HEK293 (cell line): ENCODE measurements around the gene PRKG1.
A peak's percentile ranks its signal among the peaks of the same experiment; 100 is the strongest.

Experiments used
- CTCF ChIA-PET: fragments of 350-600 bp; formaldehyde crosslinking; extraction: SDS; loops from one replicate; lab custom pipeline; 2021; ENCODE audit warnings: antibody characterized with exemption; lab: Yijun Ruan, JAX
- POLR2A ChIA-PET: fragments of 300-600 bp; formaldehyde crosslinking; extraction: SDS; loops from one replicate; lab custom pipeline; 2020; ENCODE audit warnings: antibody characterized with exemption, inconsistent platforms; lab: Yijun Ruan, JAX
- H3K27ac ChIP-seq: fragments of 200-500 bp; sonication (Bioruptor generic); 2 replicates; pipeline ENCODE4 v1.5.1; 2014; ENCODE audit warnings: low read depth, low read length, control low read depth, inconsistent platforms; ENCODE audit errors: extremely low read depth
- H3K36me3 ChIP-seq, 2 experiments: fragments of 200-500 bp in 1 of 2; sonication (Bioruptor generic) in 1 of 2; 1 replicate in 1 of 2; 2 replicates in 1 of 2; pipeline ENCODE4 v1.5.1; 2014 to 2017; ENCODE audit warnings: inconsistent platforms in 2 of 2, low read length in 2 of 2; ENCODE audit not compliant: control insufficient read depth in 2 of 2, insufficient read depth in 1 of 2
- H3K4me1 ChIP-seq: fragments of 200-500 bp; sonication (Bioruptor generic); 2 replicates; pipeline ENCODE4 v1.5.1; 2014; ENCODE audit warnings: mild to moderate bottlenecking, low read length, inconsistent platforms; ENCODE audit not compliant: control insufficient read depth, insufficient read depth
- H3K4me3 ChIP-seq: 2 replicates; pipeline ENCODE4 v1.5.1; 2011; ENCODE audit warnings: low read depth, mild to moderate bottlenecking, control low read depth, low read length, moderate library complexity
- H3K9me3 ChIP-seq: fragments of 200-500 bp; sonication (Bioruptor generic); 2 replicates; pipeline ENCODE4 v1.5.1; 2014; ENCODE audit warnings: low read depth, low read length, inconsistent platforms; ENCODE audit not compliant: control insufficient read depth, insufficient read depth
- HOXD13 ChIP-seq: sonication (generic); formaldehyde crosslinking; IDR thresholded peaks from 2 replicates; pipeline ENCODE4 v1.8.0; 2022; ENCODE audit warnings: missing genetic modification reagents, borderline replicate concordance
- KLF10 ChIP-seq: fragments of 450-650 bp; IDR thresholded peaks from 2 replicates; pipeline ENCODE4 v1.5.1; 2018; ENCODE audit warnings: missing biosample characterization, mild to moderate bottlenecking, missing genetic modification characterization
- OSR2 ChIP-seq: fragments of 450-650 bp; formaldehyde crosslinking; IDR thresholded peaks from 2 replicates; pipeline ENCODE4 v1.5.1; 2016; ENCODE audit warnings: missing biosample characterization, missing genetic modification characterization
- ZBTB17 ChIP-seq: fragments of 450-650 bp; formaldehyde crosslinking; IDR thresholded peaks from 2 replicates; pipeline ENCODE4 v1.5.1; 2016; ENCODE audit warnings: missing biosample characterization, missing genetic modification characterization
- ZBTB44 ChIP-seq: fragments of 450-650 bp; IDR thresholded peaks from 2 replicates; pipeline ENCODE4 v1.5.1; 2018; ENCODE audit warnings: missing biosample characterization, mild to moderate bottlenecking, missing genetic modification characterization
- ZFP3 ChIP-seq: fragments of 450-650 bp; formaldehyde crosslinking; IDR thresholded peaks from 2 replicates; pipeline ENCODE4 v1.5.1; 2016; ENCODE audit warnings: low read depth, missing biosample characterization, missing genetic modification characterization
- ZNF157 ChIP-seq: fragments of 450-650 bp; formaldehyde crosslinking; IDR thresholded peaks from 2 replicates; pipeline ENCODE4 v1.5.1; 2016; ENCODE audit warnings: missing biosample characterization, missing genetic modification characterization
- ZNF175 ChIP-seq: fragments of 450-650 bp; formaldehyde crosslinking; IDR thresholded peaks from 2 replicates; pipeline ENCODE4 v1.5.1; 2016; ENCODE audit warnings: missing biosample characterization, missing genetic modification characterization
- ZNF184 ChIP-seq: fragments of 450-650 bp; IDR thresholded peaks from 2 replicates; pipeline ENCODE4 v1.5.1; 2018; ENCODE audit warnings: missing biosample characterization, mild to moderate bottlenecking, missing genetic modification characterization
- ZNF202 ChIP-seq: fragments of 450-650 bp; formaldehyde crosslinking; IDR thresholded peaks from 2 replicates; pipeline ENCODE4 v1.5.1; 2016; ENCODE audit warnings: missing biosample characterization, missing genetic modification characterization, borderline replicate concordance
- ZNF24 ChIP-seq: fragments of 450-650 bp; formaldehyde crosslinking; IDR thresholded peaks from 2 replicates; pipeline ENCODE4 v1.5.1; 2016; ENCODE audit warnings: missing biosample characterization, missing genetic modification characterization
- ZNF350 ChIP-seq: fragments of 450-650 bp; formaldehyde crosslinking; IDR thresholded peaks from 2 replicates; pipeline ENCODE4 v1.5.0; 2017; ENCODE audit warnings: missing biosample characterization, mild to moderate bottlenecking, missing genetic modification characterization
- ZNF37A ChIP-seq: fragments of 450-650 bp; IDR thresholded peaks from 2 replicates; pipeline ENCODE4 v1.5.1; 2018; ENCODE audit warnings: missing biosample characterization, missing genetic modification characterization
- ZNF404 ChIP-seq: fragments of 450-650 bp; formaldehyde crosslinking; IDR thresholded peaks from 2 replicates; pipeline ENCODE4 v1.5.1; 2017; ENCODE audit warnings: missing biosample characterization, missing genetic modification characterization
- ZNF423 ChIP-seq: fragments of 450-650 bp; formaldehyde crosslinking; IDR thresholded peaks from 2 replicates; pipeline ENCODE4 v1.5.1; 2016; ENCODE audit warnings: missing biosample characterization, missing genetic modification characterization
- ZNF529 ChIP-seq: fragments of 450-650 bp; formaldehyde crosslinking; IDR thresholded peaks from 2 replicates; pipeline ENCODE4 v1.5.1; 2017; ENCODE audit warnings: missing genetic modification characterization, missing biosample characterization; ENCODE audit not compliant: insufficient replicate concordance
- ZNF549 ChIP-seq: fragments of 450-650 bp; IDR thresholded peaks from 2 replicates; pipeline ENCODE4 v1.5.1; 2018; ENCODE audit warnings: missing biosample characterization, missing genetic modification characterization, mild to moderate bottlenecking, inconsistent platforms, moderate library complexity
- ZNF623 ChIP-seq: fragments of 450-650 bp; formaldehyde crosslinking; IDR thresholded peaks from 2 replicates; pipeline ENCODE4 v1.5.1; 2016; ENCODE audit warnings: missing biosample characterization, missing genetic modification characterization
- ZNF701 ChIP-seq: fragments of 450-650 bp; formaldehyde crosslinking; IDR thresholded peaks from 2 replicates; pipeline ENCODE4 v1.5.1; 2016; ENCODE audit warnings: missing biosample characterization, missing genetic modification characterization
- ZNF768 ChIP-seq: fragments of 450-650 bp; formaldehyde crosslinking; IDR thresholded peaks from 2 replicates; pipeline ENCODE4 v1.5.1; 2018; ENCODE audit warnings: missing biosample characterization, mild to moderate bottlenecking, missing genetic modification characterization
- ZNF777 ChIP-seq: fragments of 450-650 bp; formaldehyde crosslinking; IDR thresholded peaks from 2 replicates; pipeline ENCODE4 v1.5.1; 2017; ENCODE audit warnings: missing biosample characterization, missing genetic modification characterization, borderline replicate concordance
- ZNF830 ChIP-seq: fragments of 450-650 bp; IDR thresholded peaks from 2 replicates; pipeline ENCODE4 v1.5.0; 2018; ENCODE audit warnings: missing biosample characterization, missing genetic modification characterization, low read depth, mild to moderate bottlenecking, moderate library complexity
- ZSCAN18 ChIP-seq: fragments of 450-650 bp; formaldehyde crosslinking; IDR thresholded peaks from 2 replicates; pipeline ENCODE4 v1.5.1; 2016; ENCODE audit warnings: missing biosample characterization, missing genetic modification characterization
- TF ChIP-seq, protein P1 (sequence below): fragments of 450-650 bp; IDR thresholded peaks from 2 replicates; pipeline ENCODE4 v1.5.1; 2018; ENCODE audit warnings: missing biosample characterization, missing genetic modification characterization
- TF ChIP-seq, protein P2 (sequence below): fragments of 450-650 bp; formaldehyde crosslinking; IDR thresholded peaks from 2 replicates; pipeline ENCODE4 v1.5.1; 2017; ENCODE audit warnings: missing biosample characterization, missing genetic modification characterization

PRKG1 gene

DNA sequence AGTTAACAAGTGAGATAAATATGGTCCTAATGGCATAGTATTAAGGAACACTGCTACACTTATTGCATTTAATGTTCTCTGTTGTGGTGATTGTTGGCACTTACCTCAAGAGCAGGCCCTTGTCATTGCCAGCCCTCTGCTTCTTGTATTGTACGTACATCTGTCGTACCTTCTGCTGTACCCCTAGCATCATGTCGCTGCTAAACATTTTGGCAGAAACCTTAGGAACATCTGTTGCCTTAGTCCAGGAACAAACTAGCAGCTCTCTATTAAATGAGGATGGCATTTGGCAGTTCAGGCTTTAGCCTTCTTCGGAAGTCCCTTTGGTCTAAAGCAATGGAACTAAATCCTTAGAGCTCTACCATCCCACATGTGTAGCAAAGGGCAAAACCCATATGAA, 47.6 kb downstream of the PRKG1 start (continued):
- TF ChIP-seq ZSCAN18 (tag by site-specific recombination) (no peak), ZNF157 (tag by site-specific recombination) (no peak), ZNF24 (tag by site-specific recombination) (no peak)
- TF ChIP-seq, protein P1, sequence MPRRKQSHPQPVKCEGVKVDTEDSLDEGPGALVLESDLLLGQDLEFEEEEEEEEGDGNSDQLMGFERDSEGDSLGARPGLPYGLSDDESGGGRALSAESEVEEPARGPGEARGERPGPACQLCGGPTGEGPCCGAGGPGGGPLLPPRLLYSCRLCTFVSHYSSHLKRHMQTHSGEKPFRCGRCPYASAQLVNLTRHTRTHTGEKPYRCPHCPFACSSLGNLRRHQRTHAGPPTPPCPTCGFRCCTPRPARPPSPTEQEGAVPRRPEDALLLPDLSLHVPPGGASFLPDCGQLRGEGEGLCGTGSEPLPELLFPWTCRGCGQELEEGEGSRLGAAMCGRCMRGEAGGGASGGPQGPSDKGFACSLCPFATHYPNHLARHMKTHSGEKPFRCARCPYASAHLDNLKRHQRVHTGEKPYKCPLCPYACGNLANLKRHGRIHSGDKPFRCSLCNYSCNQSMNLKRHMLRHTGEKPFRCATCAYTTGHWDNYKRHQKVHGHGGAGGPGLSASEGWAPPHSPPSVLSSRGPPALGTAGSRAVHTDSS (tag by site-specific recombination): no peak

- H3K27ac ChIP-seq: no peak overlapping the region
- H3K4me3 ChIP-seq: no peak overlapping the region
- no peak for TF ChIP-seq OSR2
- TF ChIP-seq, protein P2, sequence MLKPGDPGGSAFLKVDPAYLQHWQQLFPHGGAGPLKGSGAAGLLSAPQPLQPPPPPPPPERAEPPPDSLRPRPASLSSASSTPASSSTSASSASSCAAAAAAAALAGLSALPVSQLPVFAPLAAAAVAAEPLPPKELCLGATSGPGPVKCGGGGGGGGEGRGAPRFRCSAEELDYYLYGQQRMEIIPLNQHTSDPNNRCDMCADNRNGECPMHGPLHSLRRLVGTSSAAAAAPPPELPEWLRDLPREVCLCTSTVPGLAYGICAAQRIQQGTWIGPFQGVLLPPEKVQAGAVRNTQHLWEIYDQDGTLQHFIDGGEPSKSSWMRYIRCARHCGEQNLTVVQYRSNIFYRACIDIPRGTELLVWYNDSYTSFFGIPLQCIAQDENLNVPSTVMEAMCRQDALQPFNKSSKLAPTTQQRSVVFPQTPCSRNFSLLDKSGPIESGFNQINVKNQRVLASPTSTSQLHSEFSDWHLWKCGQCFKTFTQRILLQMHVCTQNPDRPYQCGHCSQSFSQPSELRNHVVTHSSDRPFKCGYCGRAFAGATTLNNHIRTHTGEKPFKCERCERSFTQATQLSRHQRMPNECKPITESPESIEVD (tag by site-specific recombination): 0 out of 2 replicates have a peak, but pooled peaks have one; percentile 17
- no peak for TF ChIP-seq ZNF701 (tag by site-specific recombination)
- peak; percentile 57; the same call in 1 of the 2 replicates for TF ChIP-seq ZNF350 (tag by site-specific recombination)
- TF ChIP-seq ZNF549 (tag by site-specific recombination): 0 out of 2 replicates have a peak, but pooled peaks have one; percentile 15
- no peak for TF ChIP-seq ZNF404 (tag by site-specific recombination)
- no peak for TF ChIP-seq ZNF202 (tag by site-specific recombination)
- no peak for TF ChIP-seq ZFP3 (tag by site-specific recombination)
- TF ChIP-seq KLF10 (tag by site-specific recombination): peak; percentile 37; the same call in 1 of the 2 replicates
- no peak for TF ChIP-seq ZNF623 (tag by site-specific recombination)
- TF ChIP-seq ZNF529 (tag by site-specific recombination): peak; percentile 34
- TF ChIP-seq ZNF37A (tag by site-specific recombination): 0 out of 2 replicates have a peak, but pooled peaks have one; percentile 42
- peak; percentile 33; the same call in 1 of the 2 replicates for TF ChIP-seq ZBTB44 (tag by site-specific recombination)
- TF ChIP-seq ZBTB17 (tag by site-specific recombination): no peak
- TF ChIP-seq ZNF175: no peak
- TF ChIP-seq HOXD13 (CRISPR knock-in tag): no peak
- TF ChIP-seq ZNF423 (tag by site-specific recombination): no peak
- TF ChIP-seq ZNF184 (tag by site-specific recombination): 0 out of 2 replicates have a peak, but pooled peaks have one; percentile 19
- no peak for TF ChIP-seq ZNF768 (tag by site-specific recombination)
- TF ChIP-seq ZNF830 (tag by site-specific recombination): peak; percentile 53; the same call in 1 of the 2 replicates
- TF ChIP-seq ZNF777 (tag by site-specific recombination): no peak
- TF ChIP-seq, all 188 proteins: peak for 9
- Histone ChIP-seq H3K4me1 (no peaks in the 10 kb centered on the region), H3K9me3 (no peaks in the 10 kb centered on the region), H3K36me3 (no peaks in the 10 kb centered on the region)
- POLR2A ChIA-PET: no interaction called here
- CTCF ChIA-PET: interaction anchor here (0.7 kb wide), 1 partner anchor 352 kb away, joined by 3 read pairs; no protein-coding TSS in a partner anchor
Observed at GRCh38 chr10:51124852-51125251, 50.6 kb downstream of the PRKG1 start.
